GM18909 (cell line): Measurements from ENCODE around the gene LIPA.
"Not testable (repeated sequence)": the region's sequence is repeated elsewhere in the genome, so short reads cannot be mapped to it uniquely, and the experiment has no call there.

Experiments
- ATAC-seq: cut with Tn5 transposase; IDR thresholded peaks from one replicate; pipeline ENCODE4 v1.9.1; 2021; ENCODE audit warnings: mild to moderate bottlenecking; ENCODE audit not compliant: unreplicated experiment, poor library complexity

Gene LIPA

DNA sequence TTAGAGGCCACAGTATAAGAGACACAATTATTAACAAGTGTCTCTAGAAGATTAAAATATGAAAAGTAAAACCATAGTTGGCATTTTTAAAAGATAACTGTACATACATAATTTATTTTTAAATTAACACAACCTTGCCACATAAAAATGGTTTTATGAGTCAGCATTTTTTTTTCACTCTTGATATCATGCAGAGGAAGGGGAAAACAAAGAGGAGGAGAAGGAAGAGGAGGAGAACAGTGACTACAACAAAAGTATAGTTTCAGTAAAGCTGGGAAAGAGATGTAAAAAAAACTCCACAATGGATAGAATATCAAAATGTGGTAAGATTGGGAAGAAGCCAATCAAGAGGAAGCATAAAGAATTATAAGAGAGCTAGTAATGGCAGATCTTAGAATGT is 78.5 kb downstream of the LIPA start:
- ATAC-seq: no peak

- ATAC-seq: no peak
Observed at GRCh38 chr10:89171996-89172395, 79.6 kb downstream of the LIPA start.

GRCh38 chr10:89171263-89171872 is 80.2 kb downstream of the LIPA start:
- ATAC-seq: no peak

- ATAC-seq: not testable (repeated sequence)
Observed at GRCh38 chr10:89168354-89168900, 83.1 kb downstream of the LIPA start.

GRCh38 chr10:89167915-89168314 is 83.7 kb downstream of the LIPA start:
- no peak for ATAC-seq

GRCh38 chr10:89165923-89166322 is 85.7 kb downstream of the LIPA start:
- ATAC-seq: no peak

- ATAC-seq: no peak
Observed at GRCh38 chr10:89164920-89165319, 86.7 kb downstream of the LIPA start.

- ATAC-seq: peak; percentile 15
Observed at GRCh38 chr10:89164080-89164479, 87.5 kb downstream of the LIPA start.
